OCI-LY3 (cell line): Measurements from ENCODE around the gene SYT2.

Experiments used
- H2AFZ ChIP-seq: fragments of 200-600, 300-600 bp; shearing (Covaris generic); 2 replicates; pipeline ENCODE4 v1.6.0; 2014; ENCODE audit warnings: antibody characterized with exemption, low read depth, low read length
- H3K27ac ChIP-seq: fragments of 200-600, 300-600 bp; sonication (generic); 2 replicates; pipeline ENCODE4 v1.5.1; 2014; ENCODE audit warnings: mild to moderate bottlenecking, low read length, moderate library complexity, mixed read lengths
- H3K27me3 ChIP-seq: fragments of 200-600, 300-600 bp; sonication (generic); 2 replicates; pipeline ENCODE4 v1.6.1; 2014; ENCODE audit warnings: low read depth, low read length, mixed read lengths
- H3K36me3 ChIP-seq: fragments of 200-600, 300-600 bp; sonication (generic); replicated peaks from 2 replicates; pipeline ENCODE3; 2014; ENCODE audit warnings: low read depth, low read length, mixed read lengths
- H3K4me1 ChIP-seq: fragments of 300-600, 200-600 bp; sonication (generic); 2 replicates; pipeline ENCODE4 v1.6.1; 2014; ENCODE audit warnings: low read length, mixed read lengths
- H3K4me2 ChIP-seq: fragments of 200-600, 300-600 bp; sonication (generic); 2 replicates; pipeline ENCODE4 v1.6.1; 2014; ENCODE audit warnings: low read length, mixed read lengths
- H3K4me3 ChIP-seq: fragments of 300-600, 200-600 bp; sonication (generic); 2 replicates; pipeline ENCODE4 v1.5.1; 2014; ENCODE audit warnings: antibody characterized with exemption, mild to moderate bottlenecking, low read length, moderate library complexity
- H3K79me2 ChIP-seq: fragments of 300-600, 200-600 bp; shearing (Covaris generic); 2 replicates; pipeline ENCODE4 v1.6.1; 2014; ENCODE audit warnings: mild to moderate bottlenecking, low read length, mixed read lengths
- H3K9ac ChIP-seq: fragments of 300-600, 200-600 bp; shearing (Covaris generic); 2 replicates; pipeline ENCODE4 v1.6.0; 2014; ENCODE audit warnings: mild to moderate bottlenecking, low read length, moderate library complexity
- H3K9me3 ChIP-seq: fragments of 200-600, 300-600 bp; shearing (Covaris generic); 2 replicates; pipeline ENCODE4 v1.6.1; 2014; ENCODE audit warnings: low read length, mixed read lengths; ENCODE audit not compliant: insufficient read depth
- H4K20me1 ChIP-seq: fragments of 200-600, 300-600 bp; sonication (generic); 2 replicates; pipeline ENCODE4 v1.6.1; 2016; ENCODE audit warnings: low read length, mixed read lengths; ENCODE audit not compliant: insufficient read depth
- CTCF ChIP-seq: fragments of 200-600, 300-600 bp; sonication (generic); IDR thresholded peaks from 2 replicates; pipeline ENCODE4 v1.5.1; 2014; ENCODE audit warnings: antibody characterized with exemption, low read length, low read depth
- EZH2phosphoT487 ChIP-seq: fragments of 200-600 bp; shearing (Covaris generic); IDR thresholded peaks from 2 replicates; pipeline ENCODE4 v1.6.1; 2018; ENCODE audit warnings: antibody characterized with exemption, mixed run types, low read depth

Gene SYT2

GRCh38 chr1:202569393-202570322, 140.6 kb downstream of the SYT2 start:
- Histone ChIP-seq H3K4me2 (no peak overlapping the region), H3K4me1 (peaks cover 33% of the 10 kb centered on the region), H3K9ac (no peak overlapping the region), H3K4me3 (no peak overlapping the region), H3K36me3 (peaks cover 2% of the 10 kb centered on the region), H3K79me2 (no peaks in the 10 kb centered on the region), H3K27ac (no peak overlapping the region), H4K20me1 (peaks cover 3% of the 10 kb centered on the region; the same call in 1 of the 2 replicates), H2AFZ (no peak overlapping the region), H3K27me3 (no peaks in the 10 kb centered on the region), H3K9me3 (no peaks in the 10 kb centered on the region)
- TF ChIP-seq EZH2phosphoT487 (no peak), CTCF (no peak)

GRCh38 chr1:202568826-202569225, 141.4 kb downstream of the SYT2 start:
- TF ChIP-seq CTCF (no peak), EZH2phosphoT487 (no peak)
- Histone ChIP-seq H3K79me2 (no peaks in the 10 kb centered on the region), H3K9me3 (no peaks in the 10 kb centered on the region), H3K4me3 (no peak overlapping the region), H3K27me3 (no peaks in the 10 kb centered on the region), H3K4me1 (peaks cover 41% of the 10 kb centered on the region), H4K20me1 (peaks cover 3% of the 10 kb centered on the region; the same call in 1 of the 2 replicates), H3K9ac (no peak overlapping the region), H3K27ac (no peak overlapping the region), H2AFZ (no peak overlapping the region), H3K36me3 (peaks cover 2% of the 10 kb centered on the region), H3K4me2 (no peak overlapping the region)

GRCh38 chr1:202568410-202568809, 141.8 kb downstream of the SYT2 start:
- no peak overlapping the region for H3K9ac ChIP-seq
- peaks cover 3% of the 10 kb centered on the region; the same call in 1 of the 2 replicates for H4K20me1 ChIP-seq
- no peak overlapping the region for H3K4me3 ChIP-seq
- H3K27ac ChIP-seq = no peak overlapping the region
- peaks cover 41% of the 10 kb centered on the region for H3K4me1 ChIP-seq
- peaks cover 2% of the 10 kb centered on the region for H3K36me3 ChIP-seq
- H3K79me2 ChIP-seq = no peaks in the 10 kb centered on the region
- TF ChIP-seq EZH2phosphoT487 (no peak), CTCF (no peak)
- no peak overlapping the region for H3K4me2 ChIP-seq
- no peaks in the 10 kb centered on the region for H3K9me3 ChIP-seq
- H2AFZ ChIP-seq = no peak overlapping the region
- no peaks in the 10 kb centered on the region for H3K27me3 ChIP-seq

- H3K27ac ChIP-seq = no peak overlapping the region
- H2AFZ ChIP-seq = no peak overlapping the region
- H3K79me2 ChIP-seq = no peaks in the 10 kb centered on the region
- H3K36me3 ChIP-seq = peaks cover 2% of the 10 kb centered on the region
- H4K20me1 ChIP-seq = peaks cover 3% of the 10 kb centered on the region; the same call in 1 of the 2 replicates
- peak overlapping the region; percentile 62 for H3K4me2 ChIP-seq
- no peaks in the 10 kb centered on the region for H3K9me3 ChIP-seq
- H3K4me3 ChIP-seq = no peak overlapping the region
- no peaks in the 10 kb centered on the region for H3K27me3 ChIP-seq
- H3K4me1 ChIP-seq = peaks cover 41% of the 10 kb centered on the region
- TF ChIP-seq CTCF = no peak
- no peak for TF ChIP-seq EZH2phosphoT487
- H3K9ac ChIP-seq = no peak overlapping the region
Observed at GRCh38 chr1:202567738-202568137, 142.5 kb downstream of the SYT2 start.
